Heart right ventricle (tissue), 16 donors: ENCODE data around the gene MRAS. TPM values are rescaled to one million over a fixed set of nuclear protein-coding genes. Genes with fewer than 3 reads are reported as not detected.

Source experiments
- ATAC-seq, 8 donors: fragments of 200-7000 bp; cut with Tn5 transposase; one replicate each; pipeline ENCODE4 v1.9.1; 2020; ENCODE audit warnings: mild to moderate bottlenecking in 8 of 8, moderate library complexity in 8 of 8, moderate number of reproducible peaks in 1 of 8
- DNase-seq, 2 donors: peaks; one replicate each; pipeline ENCODE4 v3.0.0-alpha.2; 2020
- H3K27ac ChIP-seq, 10 donors: fragments of 200-600 bp; sonication (generic) in 2 of 10; one replicate each; pipeline versions ENCODE4 v1.5.0 to v1.8.0; 2020 to 2022; ENCODE audit warnings: mild to moderate bottlenecking in 3 of 10
- H3K27me3 ChIP-seq, 7 donors: fragments of 200-600 bp; one replicate each; pipeline ENCODE4 v1.8.0; 2021 to 2022; ENCODE audit warnings: mild to moderate bottlenecking in 2 of 7
- H3K36me3 ChIP-seq, 9 donors: fragments of 200-600 bp; sonication (generic) in 1 of 9; one replicate each; pipeline versions ENCODE4 v1.5.0 to v1.8.0; 2020 to 2022; ENCODE audit warnings: mild to moderate bottlenecking in 2 of 9
- H3K4me1 ChIP-seq, 9 donors: fragments of 200-600 bp; sonication (generic) in 1 of 9; one replicate each; pipeline versions ENCODE4 v1.5.0 to v1.8.0; 2020 to 2022; ENCODE audit warnings: mild to moderate bottlenecking in 4 of 9
- H3K4me3 ChIP-seq, 10 donors: fragments of 200-600 bp; sonication (generic) in 2 of 10; one replicate each; pipeline versions ENCODE4 v1.5.0 to v1.8.0; 2020 to 2022; ENCODE audit warnings: mild to moderate bottlenecking in 7 of 10, moderate library complexity in 2 of 10
- H3K9me3 ChIP-seq, 11 donors: fragments of 200-600 bp in 10 of 11; sonication (generic) in 2 of 11; one replicate each; pipeline versions ENCODE4 v1.5.0 to v1.8.0; 2013 to 2022; ENCODE audit warnings: mild to moderate bottlenecking in 2 of 11, control low read depth in 1 of 11, moderate library complexity in 1 of 11
- WGBS, 2 donors: extraction: QIAGEN DNeasy Blood & Tissue Kit; methylation state at CpG; one replicate each; pipeline ENCODE4 v1.1.7; 2013; ENCODE audit warnings: inconsistent platforms in 1 of 2; 5-methylcytosine and 5-hydroxymethylcytosine counted together
- intact Hi-C, 10 donors: fragments of 100-400 bp; cut with DNase I; formaldehyde crosslinking; loops; one replicate each; pipeline versions ENCODE4 v1.11.1 to v1.14.2; 2022
- polyA plus RNA-seq, 2 donors: library from polyadenylated mRNA; stranded (reverse); fragments of 200-250 nt; gene quantifications; one replicate each; pipeline ENCODE4 v1.2.3, GENCODE V29; 2013
- total RNA-seq, 10 donors: library from RNA; stranded (reverse); fragmentation: NEBNext Ultra II Directional in 3 of 10; extraction: Animal tissue kit (Norgen Biotek cat#: 25700) in 3 of 10; gene quantifications; one replicate each; pipeline versions ENCODE4 v1.2.1 to v1.2.4, GENCODE V29; 2021 to 2023
- TF ChIP-seq, protein P1 (sequence below), 9 donors: fragments of 200-600 bp; sonication (generic) in 2 of 9; IDR thresholded peaks; one replicate each; pipeline versions ENCODE4 v1.5.0 to v1.8.0; 2021 to 2022; ENCODE audit warnings: antibody characterized with exemption in 9 of 9, mild to moderate bottlenecking in 5 of 9, moderate library complexity in 1 of 9
- donor health status: Arrhythmogenic right ventricular cardiomyopathy.
- donor health status: ischemic (EF 13 %, LVEDD 7.1; RV severe dilation, severe dysfunction).
- donor health status: healthy with polysubstance abuse.
- donor health status: DM: no; HTN: yes; CAD: no.
- donor health status: DM: no; HTN: no; CAD: no.
- donor health status: ischemic (EF 25% LVEDD 6.9; RV normal size, moderate dysfunction).
- donor health status: ischemic (EF 25% LVEDD 5.7; RV mildly dilated, moderate dysfunction).
- donor health status: healthy.
- donor health status: DM: yes; HTN: yes; CAD: no.
- donor health status: Ischemic cardiomyopathy.
- donor health status: ischemic (EF 35%, LVEDD 5.7; RV mildly dilated, moderate dysfunction).
- donor health status: nonischemic (EF 11% LVEDD 7.7; RV severe dilation, severe dysfunction).
- donor health status: DM: yes; HTN: yes; CAD: no.
- donor health status: PGD.
- donor health status: ischemic (EF 29% LVEDD 5.4; RV normal size, mild dysfunction).
- donor health status: nonischemic (EF 23%, LVEDD 6.1; RV moderate dilation, normal function).

MRAS gene
- total and polyA plus RNA-seq, 12 donors, result 78.6 to 381 (median 256) TPM

GRCh38 chr3:138443521-138444503, 95.4 kb downstream of the MRAS start:
- Histone ChIP-seq H3K4me3 (no peak overlapping the region), H3K4me1 (peaks cover 0 to 16% (median 0%) of the 10 kb centered on the region in 9 donors), H3K27me3 (no peaks in the 10 kb centered on the region), H3K36me3 (no peaks in the 10 kb centered on the region), H3K9me3 (no peaks in the 10 kb centered on the region), H3K27ac (no peak overlapping the region)
- TF ChIP-seq, protein P1, sequence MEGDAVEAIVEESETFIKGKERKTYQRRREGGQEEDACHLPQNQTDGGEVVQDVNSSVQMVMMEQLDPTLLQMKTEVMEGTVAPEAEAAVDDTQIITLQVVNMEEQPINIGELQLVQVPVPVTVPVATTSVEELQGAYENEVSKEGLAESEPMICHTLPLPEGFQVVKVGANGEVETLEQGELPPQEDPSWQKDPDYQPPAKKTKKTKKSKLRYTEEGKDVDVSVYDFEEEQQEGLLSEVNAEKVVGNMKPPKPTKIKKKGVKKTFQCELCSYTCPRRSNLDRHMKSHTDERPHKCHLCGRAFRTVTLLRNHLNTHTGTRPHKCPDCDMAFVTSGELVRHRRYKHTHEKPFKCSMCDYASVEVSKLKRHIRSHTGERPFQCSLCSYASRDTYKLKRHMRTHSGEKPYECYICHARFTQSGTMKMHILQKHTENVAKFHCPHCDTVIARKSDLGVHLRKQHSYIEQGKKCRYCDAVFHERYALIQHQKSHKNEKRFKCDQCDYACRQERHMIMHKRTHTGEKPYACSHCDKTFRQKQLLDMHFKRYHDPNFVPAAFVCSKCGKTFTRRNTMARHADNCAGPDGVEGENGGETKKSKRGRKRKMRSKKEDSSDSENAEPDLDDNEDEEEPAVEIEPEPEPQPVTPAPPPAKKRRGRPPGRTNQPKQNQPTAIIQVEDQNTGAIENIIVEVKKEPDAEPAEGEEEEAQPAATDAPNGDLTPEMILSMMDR (IDR thresholded peaks at IDR 0.05), result no peak
- WGBS, 2 donors, result 89 to 94% methylated on average over 14 of the region's 14 CpGs
- DNase-seq (no peak), ATAC-seq (no peak)
- intact Hi-C loops, result no loop called here

GRCh38 chr3:138445236-138445635, 96.9 kb downstream of the MRAS start:
- Histone ChIP-seq H3K9me3 (no peaks in the 10 kb centered on the region), H3K4me3 (no peak overlapping the region), H3K27me3 (no peaks in the 10 kb centered on the region), H3K36me3 (no peaks in the 10 kb centered on the region), H3K4me1 (peaks cover 0 to 16% (median 0%) of the 10 kb centered on the region in 9 donors), H3K27ac (no peak overlapping the region)
- intact Hi-C loops, result no loop called here
- TF ChIP-seq, protein P1 (IDR thresholded peaks at IDR 0.05), result no peak
- ATAC-seq, result no peak
- WGBS, 2 donors, result 86 to 90% methylated on average over 7 of the region's 7 CpGs
- DNase-seq, result no peak

- TF ChIP-seq, protein P1 (IDR thresholded peaks at IDR 0.05), result no peak
- no peak overlapping the region for H3K4me3 ChIP-seq
- 90 to 92% methylated on average over 4 of the region's 4 CpGs for WGBS, 2 donors
- peaks cover 0 to 13% (median 0%) of the 10 kb centered on the region in 9 donors for H3K4me1 ChIP-seq
- no peaks in the 10 kb centered on the region for H3K36me3 ChIP-seq
- no peak overlapping the region for H3K27ac ChIP-seq
- intact Hi-C loops, result no loop called here
- ATAC-seq (no peak), DNase-seq (no peak)
- no peaks in the 10 kb centered on the region for H3K27me3 ChIP-seq
- no peaks in the 10 kb centered on the region for H3K9me3 ChIP-seq
Measured at GRCh38 chr3:138445654-138446053, 97.3 kb downstream of the MRAS start.

- Histone ChIP-seq H3K27me3 (no peaks in the 10 kb centered on the region), H3K9me3 (no peaks in the 10 kb centered on the region), H3K27ac (no peak overlapping the region), H3K36me3 (no peaks in the 10 kb centered on the region), H3K4me1 (no peaks in the 10 kb centered on the region), H3K4me3 (no peak overlapping the region)
- TF ChIP-seq, protein P1 (IDR thresholded peaks at IDR 0.05), result no peak
- no peak for DNase-seq
- ATAC-seq, result no peak
- intact Hi-C loops, result no loop called here
- 75 to 81% methylated on average over 3 of the region's 3 CpGs for WGBS, 2 donors
Measured at GRCh38 chr3:138448631-138449030, 100.3 kb downstream of the MRAS start.
